NCI-H2171 treated with DMSO at 0.1 percent for 48 hours (cell line): Measurements from ENCODE around the gene CLMN.
"Not testable (repeated sequence)": the region's sequence is repeated elsewhere in the genome, so short reads cannot be mapped to it uniquely, and the experiment has no call there.

Experiments used
- DNase-seq: peaks from one replicate; lab custom pipeline; 2025; lab: John Stamatoyannopoulos, UW

CLMN gene

DNA sequence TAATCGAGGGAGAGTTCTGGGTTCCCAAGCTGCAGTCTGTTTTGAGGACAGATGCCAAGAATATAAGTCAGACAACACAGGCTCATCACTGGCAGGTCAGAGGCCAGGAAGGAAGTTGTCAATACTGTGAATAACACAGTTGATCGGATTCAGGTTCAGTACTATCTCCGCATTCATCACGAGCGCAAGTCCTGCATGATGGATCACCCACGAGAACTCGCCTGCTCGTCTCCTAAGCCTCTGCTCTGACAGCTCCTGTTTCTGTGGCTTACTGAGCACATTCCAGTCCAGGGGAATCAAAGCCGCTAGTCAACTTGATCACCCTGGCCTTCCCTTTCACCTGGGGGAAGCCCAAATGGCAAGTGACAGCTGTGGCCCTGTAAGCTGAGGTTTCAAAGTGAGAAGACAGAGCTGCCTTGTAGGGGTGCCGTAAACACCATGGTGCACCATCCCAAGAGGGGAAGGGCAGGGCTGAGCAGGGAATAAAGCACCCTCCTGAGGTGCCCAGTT is 102.3 kb downstream of the CLMN start:
- peak; percentile 61 for DNase-seq

- DNase-seq, result no peak
Measured at GRCh38 chr14:95216008-95216407, 103.7 kb downstream of the CLMN start.

DNA sequence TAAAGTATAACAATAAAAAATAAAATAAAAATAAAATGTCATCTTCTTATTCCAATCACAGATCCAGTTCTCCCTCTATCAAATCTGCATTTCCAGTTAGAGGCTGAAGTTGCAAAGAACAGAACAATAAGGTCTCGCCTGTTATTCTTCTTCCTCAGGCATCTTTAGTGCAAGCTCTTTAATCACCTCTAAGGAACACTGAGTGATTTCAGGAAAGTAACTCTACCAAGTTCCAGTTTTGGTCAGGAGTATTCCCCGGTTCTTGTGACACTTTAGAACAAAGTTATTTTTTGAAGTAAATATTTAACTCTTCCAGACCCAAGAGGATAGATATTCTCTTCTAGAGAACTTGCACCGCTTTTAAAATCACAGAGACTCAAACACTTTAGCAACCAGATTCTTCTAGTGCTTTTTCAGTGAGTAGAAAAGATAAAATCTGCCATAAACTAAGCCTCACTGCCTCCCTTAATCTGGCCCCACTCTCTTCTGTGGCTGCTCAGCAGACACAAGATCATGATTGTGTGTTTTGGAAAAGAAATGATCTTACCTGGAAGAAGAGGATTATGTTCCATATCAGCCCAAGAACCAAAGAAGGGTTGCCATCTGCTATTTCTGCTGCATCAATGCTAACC is 104.5 kb downstream of the CLMN start:
- DNase-seq, result peak; percentile 95

DNA sequence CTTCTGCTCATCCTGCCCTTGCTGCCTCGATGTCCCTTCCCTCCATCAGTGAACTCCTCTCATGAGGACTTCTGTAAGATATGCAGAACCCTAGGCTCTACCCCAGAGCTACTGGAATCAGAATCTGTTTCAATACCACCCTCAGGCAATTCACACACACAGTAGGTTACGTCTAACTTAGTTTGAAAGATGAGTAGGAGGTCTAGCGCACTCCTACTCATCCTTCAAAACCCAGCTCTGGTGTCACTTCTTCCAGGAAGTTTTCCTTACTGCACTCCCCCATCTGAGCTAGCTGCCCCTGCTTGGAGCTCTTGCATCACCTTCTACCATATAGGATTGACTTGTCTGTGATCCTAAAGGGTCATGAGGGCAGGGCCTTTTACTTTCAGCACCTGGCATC is 105.9 kb downstream of the CLMN start:
- DNase-seq, result no peak

DNA sequence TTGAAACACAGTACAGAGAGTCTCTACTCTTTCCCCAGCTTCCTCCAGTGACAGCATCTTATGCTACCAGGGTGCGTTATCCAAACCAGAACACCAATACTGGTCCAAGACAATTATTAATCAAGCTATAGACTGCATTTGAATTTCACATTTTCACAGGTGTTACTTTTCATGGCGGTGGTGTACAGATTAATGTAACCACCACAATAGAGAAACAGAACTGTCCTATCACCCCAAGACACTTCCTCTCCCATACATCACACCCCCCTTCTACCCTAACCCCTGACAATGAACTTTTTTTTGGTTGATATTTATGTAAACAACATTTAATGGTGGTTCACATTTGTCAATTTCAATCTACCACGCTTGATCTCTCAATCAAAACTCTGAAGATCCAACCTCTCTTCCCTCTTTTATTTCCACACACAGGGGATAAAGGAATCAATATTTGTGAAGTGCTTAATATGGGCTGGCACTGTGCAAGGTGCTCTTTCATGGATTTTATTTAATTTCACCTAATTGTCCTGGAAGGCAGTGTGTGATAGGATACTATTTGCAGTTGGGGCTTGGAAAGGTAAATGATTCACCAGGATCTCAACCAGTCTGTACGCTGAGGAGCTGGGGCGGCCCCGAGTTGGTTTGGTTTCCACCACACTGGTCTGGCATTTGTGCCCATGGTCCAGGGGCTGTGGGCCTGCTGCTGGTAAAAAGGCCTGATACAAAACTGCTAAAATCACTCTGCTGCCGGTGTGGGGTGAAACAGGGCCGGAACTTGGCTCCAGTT is 107.8 kb downstream of the CLMN start:
- no peak for DNase-seq

- no peak for DNase-seq
Measured at GRCh38 chr14:95210699-95211098, 109.0 kb downstream of the CLMN start.

DNA sequence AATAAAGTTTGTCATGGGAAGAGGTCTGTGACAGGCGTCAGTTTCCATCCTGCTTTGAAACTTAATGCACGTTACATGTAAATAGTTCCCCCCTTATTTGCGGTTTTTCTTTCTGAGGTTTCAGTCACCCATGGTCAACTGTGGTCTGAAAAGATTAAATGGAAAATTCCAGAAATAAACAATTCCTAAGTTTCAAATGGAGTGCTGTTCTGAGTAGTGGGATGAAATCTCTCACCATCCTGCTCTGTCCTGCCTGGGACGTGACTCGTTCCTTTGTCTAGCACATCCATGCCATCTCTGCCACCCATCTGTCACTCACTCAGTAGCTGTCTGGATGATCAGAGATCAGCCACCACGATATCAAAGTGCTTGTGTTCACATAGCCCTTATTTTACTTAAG is 111.1 kb downstream of the CLMN start:
- no peak for DNase-seq

GRCh38 chr14:95207475-95208233 is 112.1 kb downstream of the CLMN start:
- no peak for DNase-seq

DNA sequence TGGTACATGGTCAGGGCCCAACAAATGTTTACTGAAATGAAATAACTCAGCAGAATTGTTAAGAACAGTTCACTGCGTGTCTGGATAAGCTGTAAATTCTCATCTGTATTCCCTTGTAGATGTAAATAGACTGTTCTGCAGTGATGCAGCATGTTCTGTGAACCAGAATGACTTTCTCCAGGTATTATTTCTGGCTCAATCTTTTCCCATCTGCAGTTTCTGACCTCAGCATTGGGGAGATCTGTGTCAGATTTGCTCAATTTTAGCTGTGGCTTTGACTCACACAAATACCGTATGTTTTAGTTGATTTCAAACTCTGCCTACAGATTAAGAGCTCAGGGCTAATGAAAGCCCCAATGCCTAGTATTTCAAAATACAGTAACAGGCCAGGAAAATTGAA is 113.2 kb downstream of the CLMN start:
- no peak for DNase-seq

DNA sequence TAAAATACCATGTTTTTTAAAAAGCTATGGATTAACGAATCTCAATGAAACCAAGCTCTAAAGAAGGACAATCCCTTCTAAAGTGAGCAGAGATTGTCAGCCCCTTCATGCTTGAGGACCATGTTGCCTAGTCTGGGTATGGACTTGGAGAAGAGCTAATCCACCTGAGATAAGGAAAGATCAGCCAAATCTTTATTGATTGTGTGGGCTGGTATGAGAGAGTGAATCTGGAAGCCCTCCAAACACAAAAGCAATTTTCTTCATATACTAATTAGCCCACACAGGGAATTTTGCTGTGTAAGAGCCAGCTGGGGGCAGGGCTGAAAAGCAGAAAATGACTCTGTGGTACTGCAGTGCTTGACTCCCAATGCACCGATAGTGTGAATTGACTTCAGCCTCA is 115.0 kb downstream of the CLMN start:
- DNase-seq, result no peak

GRCh38 chr14:95201745-95202144 is 118.0 kb downstream of the CLMN start:
- not testable (repeated sequence) for DNase-seq

- DNase-seq, result peak; percentile 79
Measured at GRCh38 chr14:95200404-95200803, 119.3 kb downstream of the CLMN start.

GRCh38 chr14:95199298-95199983 is 120.3 kb downstream of the CLMN start:
- no peak for DNase-seq

DNA sequence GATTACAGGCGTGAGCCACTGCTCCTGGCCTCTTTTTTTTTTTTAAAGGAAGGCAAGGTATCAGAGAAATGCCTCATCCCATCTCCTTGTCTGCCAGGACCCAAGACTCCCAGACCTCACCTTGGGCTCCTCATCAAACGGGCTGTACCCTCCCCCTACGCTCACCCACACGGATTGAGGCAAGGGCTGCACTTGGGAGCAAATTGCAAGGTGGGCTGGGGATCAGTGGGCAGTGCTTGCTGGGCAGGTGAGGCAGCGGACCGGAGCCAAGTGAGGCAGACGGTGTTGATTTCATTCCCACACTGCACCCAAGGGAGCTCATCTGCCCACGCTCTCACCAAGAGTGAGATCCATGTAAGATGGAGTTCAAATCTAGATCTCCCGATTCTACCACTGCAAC is 121.4 kb downstream of the CLMN start:
- no peak for DNase-seq

- DNase-seq, result no peak
Measured at GRCh38 chr14:95197551-95197950, 122.2 kb downstream of the CLMN start.

- DNase-seq, result no peak
Measured at GRCh38 chr14:95196826-95197545, 122.7 kb downstream of the CLMN start.

- peak; percentile 32 for DNase-seq
Measured at GRCh38 chr14:95196268-95196667, 123.4 kb downstream of the CLMN start.

GRCh38 chr14:95195031-95195430 is 124.7 kb downstream of the CLMN start:
- no peak for DNase-seq

GRCh38 chr14:95193081-95193480 is 126.6 kb downstream of the CLMN start:
- no peak for DNase-seq

GRCh38 chr14:95192311-95192710 is 127.4 kb downstream of the CLMN start:
- no peak for DNase-seq

DNA sequence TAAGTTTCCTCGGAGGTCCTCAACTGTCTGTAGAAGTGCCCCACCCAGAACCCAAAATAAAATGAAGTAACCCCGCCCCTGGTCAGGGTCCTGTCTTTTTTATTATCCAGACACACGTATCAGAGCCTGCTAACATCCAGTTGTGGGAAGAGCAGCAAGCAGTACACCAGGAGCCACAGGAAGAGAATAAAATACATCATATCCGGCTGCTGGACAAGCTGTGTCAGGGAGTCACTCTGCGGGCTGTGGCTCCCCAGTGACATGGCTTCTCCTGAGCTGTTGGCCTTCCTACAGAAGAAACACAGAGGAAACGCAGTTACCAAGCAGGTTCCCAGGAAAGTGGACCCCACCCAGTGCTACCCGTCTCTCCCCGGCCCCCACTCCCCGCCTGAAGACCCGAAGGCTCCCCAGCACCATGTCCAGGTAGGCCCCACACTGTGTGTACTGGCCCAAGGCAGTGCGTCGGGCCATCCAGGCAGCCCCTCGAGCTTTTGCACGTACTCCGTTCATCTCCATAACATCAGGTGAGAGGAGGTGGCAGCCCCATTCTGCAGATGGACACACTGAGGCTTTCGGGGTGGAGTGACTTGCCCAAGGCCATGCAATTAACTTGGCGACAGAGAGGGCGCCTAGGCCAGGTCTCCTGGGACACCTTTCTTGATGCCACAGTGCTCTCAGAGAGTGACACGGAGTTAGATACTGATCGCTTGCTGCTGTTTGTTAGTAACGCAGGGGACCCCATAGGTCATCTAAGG is 128.1 kb downstream of the CLMN start:
- DNase-seq, result no peak
